HS-5 (cell line): ENCODE data around the gene BAIAP2L2.
A peak's percentile ranks its signal among the peaks of the same experiment; 100 is the strongest.
"Not testable (repeated sequence)": the region's sequence is repeated elsewhere in the genome, so short reads cannot be mapped to it uniquely, and the experiment has no call there.

Experiments used
- DNase-seq: peaks from one replicate; pipeline ENCODE4 v3.0.0-alpha.2; 2012; ENCODE audit warnings: low read depth

Gene BAIAP2L2

GRCh38 chr22:38110008-38110862 is at the start of gene BAIAP2L2:
TSS of gene BAIAP2L2 (minus strand) at chr22:38110684. CDS start at chr22:38110525, 159 bp downstream.
- DNase-seq, result no peak

- DNase-seq, result no peak
These were observed 45.2 kb upstream of the BAIAP2L2 start for GRCh38 chr22:38155703-38156102.

- not testable (repeated sequence) for DNase-seq
These were observed 44.1 kb upstream of the BAIAP2L2 start for GRCh38 chr22:38154563-38154915.

GRCh38 chr22:38153821-38154562 is 43.5 kb upstream of the BAIAP2L2 start:
- no peak for DNase-seq

- no peak for DNase-seq
These were observed 40.6 kb upstream of the BAIAP2L2 start for GRCh38 chr22:38151126-38151500.

- no peak for DNase-seq
These were observed 37.8 kb upstream of the BAIAP2L2 start for GRCh38 chr22:38148245-38148644.

GRCh38 chr22:38146166-38146565 is 35.7 kb upstream of the BAIAP2L2 start:
- DNase-seq, result not testable (repeated sequence)

- no peak for DNase-seq
These were observed 33.5 kb upstream of the BAIAP2L2 start for GRCh38 chr22:38144025-38144405.

GRCh38 chr22:38142606-38143005 is 32.1 kb upstream of the BAIAP2L2 start:
- no peak for DNase-seq

- no peak for DNase-seq
These were observed 30.9 kb upstream of the BAIAP2L2 start for GRCh38 chr22:38141217-38141973.

- DNase-seq, result no peak
These were observed 29.4 kb upstream of the BAIAP2L2 start for GRCh38 chr22:38139901-38140300.

- DNase-seq, result no peak
These were observed 28.5 kb upstream of the BAIAP2L2 start for GRCh38 chr22:38138961-38139360.

GRCh38 chr22:38137876-38138687 is 27.6 kb upstream of the BAIAP2L2 start:
- no peak for DNase-seq

GRCh38 chr22:38136607-38137006 is 26.1 kb upstream of the BAIAP2L2 start:
- DNase-seq, result no peak

GRCh38 chr22:38135133-38135706 is 24.7 kb upstream of the BAIAP2L2 start:
- DNase-seq, result peak; percentile 67

- DNase-seq, result no peak
These were observed 22.8 kb upstream of the BAIAP2L2 start for GRCh38 chr22:38133331-38133730.

GRCh38 chr22:38132794-38133193 is 22.3 kb upstream of the BAIAP2L2 start:
- DNase-seq, result no peak

GRCh38 chr22:38132136-38132535 is 21.7 kb upstream of the BAIAP2L2 start:
- DNase-seq, result no peak

GRCh38 chr22:38131399-38131798 is 20.9 kb upstream of the BAIAP2L2 start:
- DNase-seq, result no peak

- no peak for DNase-seq
These were observed 19.4 kb upstream of the BAIAP2L2 start for GRCh38 chr22:38129856-38130255.

- no peak for DNase-seq
These were observed 18.5 kb upstream of the BAIAP2L2 start for GRCh38 chr22:38129021-38129420.
